GM23338 (cell line): ENCODE measurements around the gene LRRC18. TPM values are rescaled to one million over a fixed set of nuclear protein-coding genes. Genes with fewer than 3 reads are reported as not detected.

Experiments
- ATAC-seq: fragments of 200-7000 bp; cut with Tn5 transposase; 3 replicates; pipeline ENCODE4 v1.9.1; 2020
- DNase-seq: peaks from one replicate; pipeline ENCODE4 v3.0.0-alpha.2; 2015; ENCODE audit warnings: low spot score
- H2AFZ ChIP-seq: fragments of 200-600 bp; sonication (generic); 2 replicates; pipeline ENCODE4 v1.8.0; 2016; ENCODE audit warnings: antibody characterized with exemption, mild to moderate bottlenecking, moderate library complexity
- H3F3A ChIP-seq: fragments of 200-600 bp; sonication (generic); replicated peaks from 2 replicates; pipeline ENCODE4 v1.8.0; 2017; ENCODE audit warnings: antibody characterized with exemption, mixed run types, low read depth
- H3K27ac ChIP-seq: fragments of 200-600 bp; sonication (generic); 2 replicates; pipeline ENCODE4 v1.6.1; 2016; ENCODE audit warnings: low read depth
- H3K27me3 ChIP-seq: fragments of 200-600 bp; sonication (generic); 2 replicates; pipeline ENCODE4 v1.8.0; 2016; ENCODE audit warnings: mild to moderate bottlenecking, mixed run types, moderate library complexity; ENCODE audit not compliant: insufficient read depth
- H3K36me3 ChIP-seq: fragments of 200-600 bp; sonication (generic); 2 replicates; pipeline ENCODE4 v1.8.0; 2016; ENCODE audit warnings: mild to moderate bottlenecking; ENCODE audit not compliant: insufficient read depth
- H3K4me1 ChIP-seq: fragments of 200-600 bp; sonication (generic); 2 replicates; pipeline ENCODE4 v1.8.0; 2016; ENCODE audit warnings: mild to moderate bottlenecking, moderate library complexity; ENCODE audit not compliant: insufficient read depth
- H3K4me2 ChIP-seq: fragments of 200-600 bp; sonication (generic); 2 replicates; pipeline ENCODE4 v1.7.1; 2017; ENCODE audit warnings: mixed run types
- H3K4me3 ChIP-seq: fragments of 200-600 bp; sonication (generic); 2 replicates; pipeline ENCODE4 v1.6.1; 2016; ENCODE audit warnings: mixed run types
- H3K79me2 ChIP-seq: fragments of 200-600 bp; sonication (generic); replicated peaks from 2 replicates; pipeline ENCODE4 v1.8.0; 2017; ENCODE audit warnings: mild to moderate bottlenecking; ENCODE audit not compliant: insufficient read depth
- H3K9me2 ChIP-seq: fragments of 200-600 bp; sonication (generic); 2 replicates; pipeline ENCODE4 v1.8.0; 2017; ENCODE audit not compliant: insufficient read depth
- H4K20me1 ChIP-seq: fragments of 200-600 bp; sonication (generic); replicated peaks from 2 replicates; pipeline ENCODE4 v1.8.0; 2017; ENCODE audit warnings: mild to moderate bottlenecking; ENCODE audit not compliant: insufficient read depth
- H3K27ac Mint-ChIP-seq: 2 replicates; pipeline ENCODE4 v1.8.0; 2020; ENCODE audit warnings: inconsistent platforms, mild to moderate bottlenecking, moderate library complexity, mixed read lengths
- H3K27me3 Mint-ChIP-seq: 3 replicates; pipeline ENCODE4 v1.8.0; 2022; ENCODE audit warnings: low read depth, mild to moderate bottlenecking, moderate library complexity, mixed read lengths, inconsistent platforms; ENCODE audit not compliant: insufficient read depth, poor library complexity
- H3K36me3 Mint-ChIP-seq: 3 replicates; pipeline ENCODE4 v1.8.0; 2021; ENCODE audit warnings: low read depth, mild to moderate bottlenecking, inconsistent platforms, moderate library complexity, mixed read lengths
- H3K4me1 Mint-ChIP-seq: 3 replicates; pipeline ENCODE4 v1.8.0; 2020; ENCODE audit warnings: mild to moderate bottlenecking, inconsistent platforms, mixed read lengths
- H3K4me3 Mint-ChIP-seq: 3 replicates; pipeline ENCODE4 v1.8.0; 2021; ENCODE audit warnings: moderate library complexity, mild to moderate bottlenecking, inconsistent platforms, mixed read lengths
- H3K9me3 Mint-ChIP-seq: 3 replicates; pipeline ENCODE4 v1.8.0; 2020; ENCODE audit warnings: moderate library complexity, mild to moderate bottlenecking, inconsistent platforms, mixed read lengths
- POLR2AphosphoS5 ChIP-seq: IDR thresholded peaks from 2 replicates; pipeline ENCODE4 v1.6.1; 2016; ENCODE audit warnings: antibody characterized with exemption, low read depth
- polyA plus RNA-seq: library from polyadenylated mRNA; unstranded; fragments of >200 nt; fragmentation: Nextera tagmentation; extraction: Ambion mirVana; gene quantifications from 2 replicates; pipeline ENCODE4 v1.2.1, GENCODE V29; 2016
- total RNA-seq: library from RNA; depleted of rRNA; stranded (reverse); fragments of >200 nt; shearing (Covaris generic); gene quantifications from 2 replicates; pipeline ENCODE4 v1.2.3, GENCODE V29; 2014
- TF ChIP-seq, protein P1 (sequence below): IDR thresholded peaks from one replicate; pipeline ENCODE4 v1.6.1; 2018; ENCODE audit warnings: antibody characterized with exemption; ENCODE audit not compliant: unreplicated experiment
- TF ChIP-seq, protein P2 (sequence below): fragments of 250-450 bp; sonication (Bioruptor Pico); IDR thresholded peaks from 2 replicates; pipeline ENCODE4 v1.5.0; 2020; ENCODE audit warnings: mild to moderate bottlenecking, moderate library complexity

The LRRC18 gene
- total and polyA plus RNA-seq, 2 experiments from 2014 or later = not detected

DNA sequence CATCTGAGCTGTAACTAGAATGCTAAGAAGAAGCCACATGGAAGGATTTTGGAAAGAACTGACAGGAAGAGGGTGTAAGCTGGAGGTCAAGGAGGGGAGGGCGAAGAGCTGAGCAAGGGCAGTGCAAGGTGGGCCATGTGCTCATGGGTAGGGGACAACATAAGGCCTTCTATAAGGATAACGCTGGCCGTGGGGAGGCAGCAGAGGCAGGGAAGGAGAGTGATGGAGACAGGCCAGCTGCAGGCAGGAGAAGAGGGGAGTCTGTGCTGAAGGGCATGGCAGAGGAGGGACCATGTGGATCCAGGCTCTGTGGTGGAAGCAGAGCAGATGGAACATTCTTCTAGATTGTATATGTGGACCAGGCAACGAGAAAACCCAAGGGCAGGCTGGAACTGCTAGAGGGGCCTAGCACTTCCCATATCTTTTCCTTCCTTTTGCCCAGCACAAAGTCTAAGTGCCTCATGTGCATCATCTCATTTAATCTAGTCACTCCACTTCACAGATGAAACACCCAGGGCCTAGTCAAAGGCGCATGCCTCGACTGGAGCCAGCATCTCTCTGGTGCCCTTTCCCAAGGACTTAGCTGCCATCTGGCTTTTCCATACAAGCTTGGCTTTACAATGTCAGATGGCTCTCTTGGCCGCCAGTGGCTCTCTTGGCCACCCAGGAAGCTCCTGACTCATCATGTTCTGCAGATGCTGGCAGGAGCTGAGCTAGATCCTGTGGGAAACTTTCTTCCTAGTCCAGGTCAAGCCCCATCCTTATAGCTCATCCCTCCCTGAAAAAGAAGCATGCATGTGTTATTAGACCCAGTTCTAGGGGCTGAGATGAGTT is 6.6 kb downstream of the LRRC18 start:
- TF ChIP-seq, protein P1, sequence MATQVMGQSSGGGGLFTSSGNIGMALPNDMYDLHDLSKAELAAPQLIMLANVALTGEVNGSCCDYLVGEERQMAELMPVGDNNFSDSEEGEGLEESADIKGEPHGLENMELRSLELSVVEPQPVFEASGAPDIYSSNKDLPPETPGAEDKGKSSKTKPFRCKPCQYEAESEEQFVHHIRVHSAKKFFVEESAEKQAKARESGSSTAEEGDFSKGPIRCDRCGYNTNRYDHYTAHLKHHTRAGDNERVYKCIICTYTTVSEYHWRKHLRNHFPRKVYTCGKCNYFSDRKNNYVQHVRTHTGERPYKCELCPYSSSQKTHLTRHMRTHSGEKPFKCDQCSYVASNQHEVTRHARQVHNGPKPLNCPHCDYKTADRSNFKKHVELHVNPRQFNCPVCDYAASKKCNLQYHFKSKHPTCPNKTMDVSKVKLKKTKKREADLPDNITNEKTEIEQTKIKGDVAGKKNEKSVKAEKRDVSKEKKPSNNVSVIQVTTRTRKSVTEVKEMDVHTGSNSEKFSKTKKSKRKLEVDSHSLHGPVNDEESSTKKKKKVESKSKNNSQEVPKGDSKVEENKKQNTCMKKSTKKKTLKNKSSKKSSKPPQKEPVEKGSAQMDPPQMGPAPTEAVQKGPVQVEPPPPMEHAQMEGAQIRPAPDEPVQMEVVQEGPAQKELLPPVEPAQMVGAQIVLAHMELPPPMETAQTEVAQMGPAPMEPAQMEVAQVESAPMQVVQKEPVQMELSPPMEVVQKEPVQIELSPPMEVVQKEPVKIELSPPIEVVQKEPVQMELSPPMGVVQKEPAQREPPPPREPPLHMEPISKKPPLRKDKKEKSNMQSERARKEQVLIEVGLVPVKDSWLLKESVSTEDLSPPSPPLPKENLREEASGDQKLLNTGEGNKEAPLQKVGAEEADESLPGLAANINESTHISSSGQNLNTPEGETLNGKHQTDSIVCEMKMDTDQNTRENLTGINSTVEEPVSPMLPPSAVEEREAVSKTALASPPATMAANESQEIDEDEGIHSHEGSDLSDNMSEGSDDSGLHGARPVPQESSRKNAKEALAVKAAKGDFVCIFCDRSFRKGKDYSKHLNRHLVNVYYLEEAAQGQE = no peak
- H3K36me3 Mint-ChIP-seq = no peaks in the 10 kb centered on the region; the same call in 2 of the 3 replicates
- DNase-seq (no peak), ATAC-seq (no peak)
- no peaks in the 10 kb centered on the region for H3K27me3 Mint-ChIP-seq
- Histone ChIP-seq H4K20me1 (no peaks in the 10 kb centered on the region), H3K9me2 (no peaks in the 10 kb centered on the region), H3K4me2 (no peak overlapping the region), H3K27ac (no peak overlapping the region), H3K4me3 (no peak overlapping the region), H3K79me2 (no peaks in the 10 kb centered on the region), H3K27me3 (no peaks in the 10 kb centered on the region), H3K36me3 (no peaks in the 10 kb centered on the region), H2AFZ (no peak overlapping the region), H3F3A (no peaks in the 10 kb centered on the region), H3K4me1 (0 out of 2 replicates have a peak, but pooled peaks cover 6% of the 10 kb centered on the region)
- no peaks in the 10 kb centered on the region; the same call in 2 of the 3 replicates for H3K9me3 Mint-ChIP-seq
- no peak overlapping the region; the same call in 1 of the 2 replicates for H3K27ac Mint-ChIP-seq
- no peak overlapping the region for H3K4me3 Mint-ChIP-seq
- peaks cover 23% of the 10 kb centered on the region for H3K4me1 Mint-ChIP-seq

DNA sequence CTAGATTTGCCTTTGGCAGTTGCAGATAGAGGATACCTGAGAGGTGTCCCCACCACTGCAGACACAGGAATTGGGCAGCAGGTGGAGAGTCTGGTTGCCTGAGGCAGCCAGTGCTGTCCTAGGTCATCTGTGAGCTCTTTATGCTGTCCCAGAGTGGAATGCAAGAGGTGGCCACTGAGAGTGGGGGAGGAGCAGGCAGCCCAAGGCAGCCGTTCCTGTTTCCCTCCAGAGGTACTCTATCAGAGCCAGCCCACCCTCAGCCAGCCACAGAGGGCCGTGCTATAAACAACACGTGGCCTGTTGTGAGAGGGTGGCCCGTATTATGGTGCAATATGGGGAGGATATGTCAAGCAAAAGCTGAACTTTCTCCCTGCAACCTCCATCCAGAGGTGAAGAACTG is 8.5 kb downstream of the LRRC18 start:
- H3K4me1 Mint-ChIP-seq = peaks cover 26% of the 10 kb centered on the region
- H3K27me3 Mint-ChIP-seq = peaks cover under 1% of the 10 kb centered on the region
- no peaks in the 10 kb centered on the region; the same call in 2 of the 3 replicates for H3K36me3 Mint-ChIP-seq
- no peaks in the 10 kb centered on the region for H3K36me3 ChIP-seq
- H3K79me2 ChIP-seq = no peaks in the 10 kb centered on the region
- ATAC-seq (peak; percentile 84), DNase-seq (peak; percentile 55)
- no peak overlapping the region for H3K4me2 ChIP-seq
- no peaks in the 10 kb centered on the region for H3F3A ChIP-seq
- H3K27ac Mint-ChIP-seq = no peak overlapping the region; the same call in 1 of the 2 replicates
- no peak overlapping the region for H3K4me3 Mint-ChIP-seq
- H3K9me3 Mint-ChIP-seq = no peaks in the 10 kb centered on the region; the same call in 2 of the 3 replicates
- H3K4me1 ChIP-seq = 0 out of 2 replicates have a peak, but pooled peaks cover 6% of the 10 kb centered on the region
- H3K9me2 ChIP-seq = no peaks in the 10 kb centered on the region
- no peak for TF ChIP-seq POLR2AphosphoS5
- TF ChIP-seq, protein P2, sequence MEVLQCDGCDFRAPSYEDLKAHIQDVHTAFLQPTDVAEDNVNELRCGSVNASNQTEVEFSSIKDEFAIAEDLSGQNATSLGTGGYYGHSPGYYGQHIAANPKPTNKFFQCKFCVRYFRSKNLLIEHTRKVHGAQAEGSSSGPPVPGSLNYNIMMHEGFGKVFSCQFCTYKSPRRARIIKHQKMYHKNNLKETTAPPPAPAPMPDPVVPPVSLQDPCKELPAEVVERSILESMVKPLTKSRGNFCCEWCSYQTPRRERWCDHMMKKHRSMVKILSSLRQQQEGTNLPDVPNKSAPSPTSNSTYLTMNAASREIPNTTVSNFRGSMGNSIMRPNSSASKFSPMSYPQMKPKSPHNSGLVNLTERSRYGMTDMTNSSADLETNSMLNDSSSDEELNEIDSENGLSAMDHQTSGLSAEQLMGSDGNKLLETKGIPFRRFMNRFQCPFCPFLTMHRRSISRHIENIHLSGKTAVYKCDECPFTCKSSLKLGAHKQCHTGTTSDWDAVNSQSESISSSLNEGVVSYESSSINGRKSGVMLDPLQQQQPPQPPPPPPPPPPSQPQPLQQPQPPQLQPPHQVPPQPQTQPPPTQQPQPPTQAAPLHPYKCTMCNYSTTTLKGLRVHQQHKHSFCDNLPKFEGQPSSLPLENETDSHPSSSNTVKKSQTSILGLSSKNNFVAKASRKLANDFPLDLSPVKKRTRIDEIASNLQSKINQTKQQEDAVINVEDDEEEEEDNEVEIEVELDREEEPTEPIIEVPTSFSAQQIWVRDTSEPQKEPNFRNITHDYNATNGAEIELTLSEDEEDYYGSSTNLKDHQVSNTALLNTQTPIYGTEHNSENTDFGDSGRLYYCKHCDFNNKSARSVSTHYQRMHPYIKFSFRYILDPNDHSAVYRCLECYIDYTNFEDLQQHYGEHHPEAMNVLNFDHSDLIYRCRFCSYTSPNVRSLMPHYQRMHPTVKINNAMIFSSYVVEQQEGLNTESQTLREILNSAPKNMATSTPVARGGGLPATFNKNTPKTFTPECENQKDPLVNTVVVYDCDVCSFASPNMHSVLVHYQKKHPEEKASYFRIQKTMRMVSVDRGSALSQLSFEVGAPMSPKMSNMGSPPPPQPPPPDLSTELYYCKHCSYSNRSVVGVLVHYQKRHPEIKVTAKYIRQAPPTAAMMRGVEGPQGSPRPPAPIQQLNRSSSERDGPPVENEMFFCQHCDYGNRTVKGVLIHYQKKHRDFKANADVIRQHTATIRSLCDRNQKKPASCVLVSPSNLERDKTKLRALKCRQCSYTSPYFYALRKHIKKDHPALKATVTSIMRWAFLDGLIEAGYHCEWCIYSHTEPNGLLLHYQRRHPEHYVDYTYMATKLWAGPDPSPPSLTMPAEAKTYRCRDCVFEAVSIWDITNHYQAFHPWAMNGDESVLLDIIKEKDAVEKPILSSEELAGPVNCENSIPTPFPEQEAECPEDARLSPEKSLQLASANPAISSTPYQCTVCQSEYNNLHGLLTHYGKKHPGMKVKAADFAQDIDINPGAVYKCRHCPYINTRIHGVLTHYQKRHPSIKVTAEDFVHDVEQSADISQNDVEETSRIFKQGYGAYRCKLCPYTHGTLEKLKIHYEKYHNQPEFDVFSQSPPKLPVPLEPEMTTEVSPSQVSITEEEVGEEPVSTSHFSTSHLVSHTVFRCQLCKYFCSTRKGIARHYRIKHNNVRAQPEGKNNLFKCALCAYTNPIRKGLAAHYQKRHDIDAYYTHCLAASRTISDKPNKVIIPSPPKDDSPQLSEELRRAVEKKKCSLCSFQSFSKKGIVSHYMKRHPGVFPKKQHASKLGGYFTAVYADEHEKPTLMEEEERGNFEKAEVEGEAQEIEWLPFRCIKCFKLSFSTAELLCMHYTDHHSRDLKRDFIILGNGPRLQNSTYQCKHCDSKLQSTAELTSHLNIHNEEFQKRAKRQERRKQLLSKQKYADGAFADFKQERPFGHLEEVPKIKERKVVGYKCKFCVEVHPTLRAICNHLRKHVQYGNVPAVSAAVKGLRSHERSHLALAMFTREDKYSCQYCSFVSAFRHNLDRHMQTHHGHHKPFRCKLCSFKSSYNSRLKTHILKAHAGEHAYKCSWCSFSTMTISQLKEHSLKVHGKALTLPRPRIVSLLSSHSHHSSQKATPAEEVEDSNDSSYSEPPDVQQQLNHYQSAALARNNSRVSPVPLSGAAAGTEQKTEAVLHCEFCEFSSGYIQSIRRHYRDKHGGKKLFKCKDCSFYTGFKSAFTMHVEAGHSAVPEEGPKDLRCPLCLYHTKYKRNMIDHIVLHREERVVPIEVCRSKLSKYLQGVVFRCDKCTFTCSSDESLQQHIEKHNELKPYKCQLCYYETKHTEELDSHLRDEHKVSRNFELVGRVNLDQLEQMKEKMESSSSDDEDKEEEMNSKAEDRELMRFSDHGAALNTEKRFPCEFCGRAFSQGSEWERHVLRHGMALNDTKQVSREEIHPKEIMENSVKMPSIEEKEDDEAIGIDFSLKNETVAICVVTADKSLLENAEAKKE = peak; percentile 14; the same call in 1 of the 2 replicates
- 0 out of 2 replicates have a peak overlapping the region, but pooled peaks have one; percentile 56 for H2AFZ ChIP-seq
- H3K4me3 ChIP-seq = no peak overlapping the region
- H4K20me1 ChIP-seq = no peaks in the 10 kb centered on the region
- no peak overlapping the region for H3K27ac ChIP-seq
- H3K27me3 ChIP-seq = no peaks in the 10 kb centered on the region
